ENCODE measurements around the gene CATSPER4. TPM values are rescaled to one million over a fixed set of nuclear protein-coding genes. Genes with fewer than 3 reads are reported as not detected.

The CATSPER4 gene
- total RNA-seq, 6 donors from 2014 or later = not detected

DNA sequence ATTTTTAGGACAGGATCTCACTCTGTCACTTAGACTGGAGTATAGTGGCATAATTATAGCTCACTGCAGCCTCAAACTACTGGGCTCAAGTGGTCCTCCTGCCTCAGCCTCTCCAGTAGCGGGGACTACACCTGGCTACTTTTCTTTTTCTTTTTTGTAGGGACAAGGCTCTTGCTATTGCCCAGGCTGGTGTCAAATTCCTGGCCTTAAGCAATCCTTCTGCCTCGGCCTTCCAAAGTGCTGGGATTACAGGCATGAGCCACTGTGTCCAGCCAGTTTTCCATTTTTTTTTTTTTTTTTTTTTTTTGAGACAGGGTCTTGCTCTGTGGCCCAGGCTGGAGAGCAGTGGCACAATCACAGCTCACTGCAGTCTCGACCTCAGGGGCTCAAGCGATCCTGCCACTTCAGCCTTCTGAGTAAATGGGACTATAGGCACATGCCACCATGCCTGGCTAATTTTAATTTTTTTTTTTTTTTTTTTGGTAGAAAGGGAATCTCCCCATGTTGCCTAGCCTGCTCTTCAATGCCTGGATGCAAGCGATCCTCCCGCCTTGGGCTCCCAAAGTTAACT is 23.0 kb downstream of the CATSPER4 start:
- no peak for ATAC-seq (ENCODE audit: low FRiP score in 2 of 2)
- no peak for DNase-seq
- TF ChIP-seq POLR2AphosphoS5 (IDR thresholded peaks at IDR 0.05) (no peak), POLR2A (IDR thresholded peaks at IDR 0.05) (no peak), EP300 (IDR thresholded peaks at IDR 0.05) (no peak)
- TF ChIP-seq, protein P1, sequence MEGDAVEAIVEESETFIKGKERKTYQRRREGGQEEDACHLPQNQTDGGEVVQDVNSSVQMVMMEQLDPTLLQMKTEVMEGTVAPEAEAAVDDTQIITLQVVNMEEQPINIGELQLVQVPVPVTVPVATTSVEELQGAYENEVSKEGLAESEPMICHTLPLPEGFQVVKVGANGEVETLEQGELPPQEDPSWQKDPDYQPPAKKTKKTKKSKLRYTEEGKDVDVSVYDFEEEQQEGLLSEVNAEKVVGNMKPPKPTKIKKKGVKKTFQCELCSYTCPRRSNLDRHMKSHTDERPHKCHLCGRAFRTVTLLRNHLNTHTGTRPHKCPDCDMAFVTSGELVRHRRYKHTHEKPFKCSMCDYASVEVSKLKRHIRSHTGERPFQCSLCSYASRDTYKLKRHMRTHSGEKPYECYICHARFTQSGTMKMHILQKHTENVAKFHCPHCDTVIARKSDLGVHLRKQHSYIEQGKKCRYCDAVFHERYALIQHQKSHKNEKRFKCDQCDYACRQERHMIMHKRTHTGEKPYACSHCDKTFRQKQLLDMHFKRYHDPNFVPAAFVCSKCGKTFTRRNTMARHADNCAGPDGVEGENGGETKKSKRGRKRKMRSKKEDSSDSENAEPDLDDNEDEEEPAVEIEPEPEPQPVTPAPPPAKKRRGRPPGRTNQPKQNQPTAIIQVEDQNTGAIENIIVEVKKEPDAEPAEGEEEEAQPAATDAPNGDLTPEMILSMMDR (IDR thresholded peaks at IDR 0.05) = no peak
- H3K9me3 ChIP-seq = no peaks in the 10 kb centered on the region
- no peaks in the 10 kb centered on the region for H3K4me1 ChIP-seq
- H3K27me3 ChIP-seq = no peaks in the 10 kb centered on the region
- no peaks in the 10 kb centered on the region for H3K36me3 ChIP-seq
- H3K4me3 ChIP-seq = no peak overlapping the region
- WGBS, 2 donors = 84 to 92% methylated on average over 6 of the region's 6 CpGs
- no peak overlapping the region for H3K27ac ChIP-seq

- TF ChIP-seq, protein P1 (IDR thresholded peaks at IDR 0.05) = no peak
- TF ChIP-seq POLR2AphosphoS5 (IDR thresholded peaks at IDR 0.05) (no peak), POLR2A (IDR thresholded peaks at IDR 0.05) (no peak), EP300 (IDR thresholded peaks at IDR 0.05) (no peak)
- H3K27me3 ChIP-seq = no peaks in the 10 kb centered on the region
- no peak overlapping the region for H3K27ac ChIP-seq
- ATAC-seq (ENCODE audit: low FRiP score in 2 of 2) = no peak
- 32 to 60% methylated on average over 2 to 3 of the region's 3 CpGs for WGBS, 2 donors
- DNase-seq = no peak
- no peak overlapping the region for H3K4me3 ChIP-seq
- no peaks in the 10 kb centered on the region for H3K4me1 ChIP-seq
- H3K36me3 ChIP-seq = no peaks in the 10 kb centered on the region
- no peaks in the 10 kb centered on the region for H3K9me3 ChIP-seq
These were observed 24.8 kb downstream of the CATSPER4 start for GRCh38 chr1:26215246-26215645.

GRCh38 chr1:26218906-26219494 is 28.6 kb downstream of the CATSPER4 start:
- no peaks in the 10 kb centered on the region for H3K27me3 ChIP-seq
- H3K36me3 ChIP-seq = no peaks in the 10 kb centered on the region
- no peak overlapping the region for H3K27ac ChIP-seq
- no peaks in the 10 kb centered on the region for H3K4me1 ChIP-seq
- DNase-seq = peak in 1 of 2 donors; percentile 44
- no peaks in the 10 kb centered on the region for H3K9me3 ChIP-seq
- WGBS, 2 donors = 69 to 70% methylated on average over 11 of the region's 11 CpGs
- no peak overlapping the region for H3K4me3 ChIP-seq
- no peak for ATAC-seq (ENCODE audit: low FRiP score in 2 of 2)
- TF ChIP-seq POLR2A (IDR thresholded peaks at IDR 0.05) = no peak
- TF ChIP-seq POLR2AphosphoS5 (IDR thresholded peaks at IDR 0.05) = no peak
- TF ChIP-seq, protein P1 (IDR thresholded peaks at IDR 0.05) = no peak
- no peak for TF ChIP-seq EP300 (IDR thresholded peaks at IDR 0.05)

DNA sequence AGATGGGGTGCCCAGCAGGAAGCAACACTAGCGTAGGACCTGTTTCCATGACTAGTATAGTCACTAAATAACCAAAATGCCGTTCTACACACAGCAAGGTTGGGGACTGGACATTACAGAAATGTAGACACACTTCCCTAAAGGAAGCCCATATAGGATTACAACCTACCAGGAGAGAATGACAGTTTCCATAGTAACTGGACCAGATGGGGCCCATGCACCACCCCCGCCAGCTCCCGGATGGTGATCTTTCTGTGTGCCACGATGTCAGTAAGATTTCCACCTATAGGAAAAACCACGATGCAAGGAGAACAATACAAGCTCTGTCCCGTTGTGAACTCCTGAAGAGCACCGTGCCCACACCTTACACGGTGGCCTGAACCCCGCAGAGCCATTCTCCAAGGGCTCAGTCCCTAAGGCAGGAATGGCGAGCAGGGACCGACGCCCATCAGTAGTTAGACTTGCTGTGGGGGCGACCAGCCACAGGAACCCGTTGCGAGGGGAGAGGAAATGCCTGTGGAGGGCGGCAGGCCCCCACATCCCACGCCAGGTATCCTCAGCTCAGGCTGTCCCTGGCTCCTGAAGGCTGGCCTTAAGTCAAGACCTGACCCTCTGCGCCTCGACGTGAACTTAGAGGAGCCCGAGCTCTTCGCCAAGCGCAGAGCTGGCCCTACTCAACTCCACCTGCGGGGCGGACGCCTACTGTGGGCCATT is 30.0 kb downstream of the CATSPER4 start:
- Histone ChIP-seq H3K9me3 (no peaks in the 10 kb centered on the region), H3K4me3 (no peak overlapping the region), H3K27ac (no peak overlapping the region), H3K4me1 (peaks cover 3 to 6% (median 6%) of the 10 kb centered on the region in 4 donors), H3K36me3 (no peaks in the 10 kb centered on the region), H3K27me3 (no peaks in the 10 kb centered on the region)
- ATAC-seq (ENCODE audit: low FRiP score in 2 of 2) (no peak), DNase-seq (peak in 1 of 2 donors; percentile 46)
- 70 to 74% methylated on average over 19 to 24 of the region's 27 CpGs for WGBS, 2 donors
- no peak for TF ChIP-seq POLR2A (IDR thresholded peaks at IDR 0.05)
- TF ChIP-seq, protein P1 (IDR thresholded peaks at IDR 0.05) = no peak
- no peak for TF ChIP-seq POLR2AphosphoS5 (IDR thresholded peaks at IDR 0.05)
- no peak for TF ChIP-seq EP300 (IDR thresholded peaks at IDR 0.05)

Measured in upper lobe of left lung (tissue), 6 donors.